Femur (tissue), 1 donor: ENCODE results near the gene CCDC196.

Source experiments
- DNase-seq: peaks from one replicate; pipeline ENCODE4 v3.0.0-alpha.2; 2017

The CCDC196 gene, protein sequence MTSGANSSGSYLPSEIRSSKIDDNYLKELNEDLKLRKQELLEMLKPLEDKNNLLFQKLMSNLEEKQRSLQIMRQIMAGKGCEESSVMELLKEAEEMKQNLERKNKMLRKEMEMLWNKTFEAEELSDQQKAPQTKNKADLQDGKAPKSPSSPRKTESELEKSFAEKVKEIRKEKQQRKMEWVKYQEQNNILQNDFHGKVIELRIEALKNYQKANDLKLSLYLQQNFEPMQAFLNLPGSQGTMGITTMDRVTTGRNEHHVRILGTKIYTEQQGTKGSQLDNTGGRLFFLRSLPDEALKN

GRCh38 chr14:66485910-66486421, at the start of gene CCDC196:
Gene CCDC196 (plus strand): TSS chr14:66486371. CDS start chr14:66486503, 132 bp downstream.
- no peak for DNase-seq

DNA sequence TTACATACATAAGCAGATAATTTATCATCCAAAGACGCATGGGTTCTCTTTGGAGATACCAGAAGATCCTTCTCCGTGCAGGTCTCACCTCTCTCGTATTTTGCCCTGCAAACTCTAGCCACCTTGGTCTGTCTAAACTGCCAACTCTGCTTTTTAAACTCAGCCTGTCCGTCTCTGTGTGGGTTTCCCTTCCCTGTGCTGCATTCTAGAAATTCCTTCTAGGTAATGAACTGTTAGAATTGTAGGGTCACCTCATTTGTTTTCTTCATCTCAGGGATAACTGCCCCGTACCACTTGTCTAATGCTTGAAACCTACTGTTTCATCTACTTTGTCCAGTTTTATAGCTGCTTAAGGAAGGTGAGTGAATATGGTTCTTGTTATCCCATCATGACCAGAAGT, 45.4 kb upstream of the CCDC196 start:
- DNase-seq = no peak

- no peak for DNase-seq
Measured at GRCh38 chr14:66442953-66443571, 43.1 kb upstream of the CCDC196 start.

DNA sequence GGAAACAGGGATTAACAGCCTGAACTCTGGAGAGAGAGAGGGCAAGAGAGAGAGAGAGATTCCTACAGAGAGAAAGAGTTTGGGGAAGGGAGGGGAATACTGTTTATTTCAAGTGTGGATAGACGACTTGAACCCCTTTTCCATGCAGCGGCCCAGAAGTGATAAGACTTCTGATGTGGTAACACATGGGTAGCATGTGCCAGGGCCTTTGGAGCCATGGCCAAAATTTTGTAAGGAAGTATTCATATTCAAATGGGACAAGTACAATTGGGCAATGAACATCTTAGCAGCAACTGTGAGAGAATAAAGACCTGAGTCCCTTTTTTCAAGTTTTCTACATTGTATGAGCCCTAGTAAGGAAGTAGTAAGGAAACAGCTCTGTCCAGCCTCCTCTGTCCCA, 42.4 kb upstream of the CCDC196 start:
- DNase-seq = no peak

DNA sequence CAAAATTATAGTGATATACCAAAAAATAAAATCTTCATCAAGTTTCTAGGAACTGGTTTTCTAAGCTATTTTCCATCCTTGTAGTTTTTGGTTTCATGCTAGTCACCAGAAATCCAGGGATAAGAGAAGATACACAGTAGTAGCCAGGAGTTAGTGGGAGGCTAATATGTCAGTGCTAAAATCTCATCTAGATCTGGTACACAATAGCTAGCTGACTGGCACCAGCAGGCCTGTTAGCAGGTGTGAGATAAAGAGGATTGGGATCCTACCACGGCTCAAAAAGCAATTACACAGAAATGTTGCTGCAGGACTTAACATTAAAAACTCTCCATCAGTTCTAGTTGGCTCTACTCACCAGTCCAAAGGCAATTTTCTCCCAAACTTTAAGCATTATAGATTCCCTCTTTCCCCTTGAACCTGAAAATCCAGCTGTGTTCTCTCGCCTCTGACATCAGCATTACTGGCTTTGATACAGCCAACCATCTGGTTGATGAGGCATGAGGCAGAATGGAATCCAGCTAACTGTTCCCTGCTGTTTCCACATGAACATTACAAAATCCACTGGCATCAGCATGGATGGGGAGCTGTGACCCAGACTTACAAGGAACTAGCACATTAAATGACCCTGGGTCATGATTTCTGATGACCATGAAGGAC, 41.8 kb upstream of the CCDC196 start:
- peak; percentile 37 for DNase-seq

DNA sequence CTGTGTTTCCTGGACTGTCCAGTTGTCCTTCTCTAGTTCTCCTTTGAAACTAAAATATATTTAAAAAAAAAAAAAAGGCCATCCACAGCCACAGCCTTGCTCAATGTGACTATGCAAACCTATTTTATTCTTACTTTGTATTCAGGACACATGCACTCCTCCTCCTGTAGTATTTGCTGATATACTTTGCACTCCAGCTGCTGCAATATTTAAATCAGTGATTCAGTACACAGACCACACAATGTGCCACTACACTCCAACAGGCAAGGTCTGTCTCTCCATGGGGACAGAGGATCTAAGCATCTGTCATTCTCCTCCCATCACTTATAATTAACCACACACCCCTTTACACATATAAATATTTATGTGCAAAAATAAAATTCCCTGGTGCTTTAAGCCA, 40.2 kb upstream of the CCDC196 start:
- DNase-seq = no peak

- DNase-seq = no peak
Measured at GRCh38 chr14:66453469-66453868, 32.7 kb upstream of the CCDC196 start.

DNA sequence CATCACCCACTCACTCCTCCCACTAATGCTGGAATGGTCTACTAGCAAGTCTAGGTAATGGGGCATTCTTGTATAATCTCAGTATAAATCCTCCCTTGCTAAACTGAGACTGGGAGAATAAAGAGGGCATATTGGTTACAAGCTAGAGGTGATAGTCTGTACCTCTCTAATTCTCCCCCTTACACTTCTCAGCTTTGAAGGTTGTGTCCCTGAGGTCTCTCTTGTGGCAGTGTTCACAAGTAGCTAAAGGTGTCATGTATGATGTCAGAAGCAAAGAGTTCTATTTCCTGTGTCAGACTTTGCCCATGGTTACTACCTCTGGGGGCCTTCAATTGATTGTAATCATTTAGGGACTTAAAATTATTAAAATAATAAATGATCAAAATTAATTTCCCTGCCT, 26.6 kb upstream of the CCDC196 start:
- no peak for DNase-seq

- DNase-seq = no peak
Measured at GRCh38 chr14:66464261-66464660, 21.9 kb upstream of the CCDC196 start.

- no peak for DNase-seq
Measured at GRCh38 chr14:66468778-66469367, 17.3 kb upstream of the CCDC196 start.

GRCh38 chr14:66471584-66471983, 14.6 kb upstream of the CCDC196 start:
- no peak for DNase-seq

DNA sequence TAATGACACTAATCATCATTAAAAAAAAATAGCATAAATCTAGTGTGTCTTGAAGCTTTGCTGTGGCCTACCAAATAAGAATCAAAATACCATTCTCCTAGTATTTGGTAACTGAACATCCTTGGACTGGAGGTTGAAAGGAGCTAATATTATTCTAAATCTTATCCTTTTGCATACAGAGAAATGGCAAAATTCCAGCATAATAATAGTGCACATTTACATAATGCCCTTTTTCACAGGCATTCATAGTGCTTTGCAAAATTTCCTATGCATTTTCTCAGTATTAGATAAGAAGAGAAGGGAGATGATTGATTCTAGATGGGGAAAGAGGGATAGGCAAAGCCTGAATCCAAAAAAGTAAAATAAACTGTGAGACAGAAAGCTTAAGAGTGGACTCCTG, 13.9 kb upstream of the CCDC196 start:
- no peak for DNase-seq

- DNase-seq = no peak
Measured at GRCh38 chr14:66473223-66473622, 12.9 kb upstream of the CCDC196 start.

GRCh38 chr14:66476964-66477363, 9.2 kb upstream of the CCDC196 start:
- DNase-seq = no peak

GRCh38 chr14:66477567-66477966, 8.6 kb upstream of the CCDC196 start:
- DNase-seq = no peak

GRCh38 chr14:66482873-66483272, 3.3 kb upstream of the CCDC196 start:
- DNase-seq = no peak

GRCh38 chr14:66483322-66483721, 2.8 kb upstream of the CCDC196 start:
- DNase-seq = no peak

DNA sequence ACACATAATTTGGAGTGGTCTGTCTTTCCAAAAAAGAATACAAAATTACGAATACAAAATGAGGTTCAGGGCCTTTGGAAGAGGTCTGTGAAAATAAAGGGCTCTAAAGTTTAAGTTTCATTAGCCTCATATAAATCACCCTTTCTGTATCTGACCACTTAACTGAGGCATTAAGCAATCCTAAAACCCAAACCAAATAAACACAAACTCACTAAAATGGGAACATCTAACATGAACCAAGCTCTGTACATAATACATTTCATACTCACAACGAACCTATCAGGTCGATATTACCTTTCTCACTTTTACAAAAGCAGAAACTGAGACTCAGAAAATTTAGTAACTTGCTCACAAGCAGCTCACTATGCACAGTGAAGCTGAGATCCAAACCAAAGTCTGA, 1.1 kb upstream of the CCDC196 start:
- no peak for DNase-seq

GRCh38 chr14:66487164-66487563, 993 bp downstream of the CCDC196 start:
- no peak for DNase-seq

DNA sequence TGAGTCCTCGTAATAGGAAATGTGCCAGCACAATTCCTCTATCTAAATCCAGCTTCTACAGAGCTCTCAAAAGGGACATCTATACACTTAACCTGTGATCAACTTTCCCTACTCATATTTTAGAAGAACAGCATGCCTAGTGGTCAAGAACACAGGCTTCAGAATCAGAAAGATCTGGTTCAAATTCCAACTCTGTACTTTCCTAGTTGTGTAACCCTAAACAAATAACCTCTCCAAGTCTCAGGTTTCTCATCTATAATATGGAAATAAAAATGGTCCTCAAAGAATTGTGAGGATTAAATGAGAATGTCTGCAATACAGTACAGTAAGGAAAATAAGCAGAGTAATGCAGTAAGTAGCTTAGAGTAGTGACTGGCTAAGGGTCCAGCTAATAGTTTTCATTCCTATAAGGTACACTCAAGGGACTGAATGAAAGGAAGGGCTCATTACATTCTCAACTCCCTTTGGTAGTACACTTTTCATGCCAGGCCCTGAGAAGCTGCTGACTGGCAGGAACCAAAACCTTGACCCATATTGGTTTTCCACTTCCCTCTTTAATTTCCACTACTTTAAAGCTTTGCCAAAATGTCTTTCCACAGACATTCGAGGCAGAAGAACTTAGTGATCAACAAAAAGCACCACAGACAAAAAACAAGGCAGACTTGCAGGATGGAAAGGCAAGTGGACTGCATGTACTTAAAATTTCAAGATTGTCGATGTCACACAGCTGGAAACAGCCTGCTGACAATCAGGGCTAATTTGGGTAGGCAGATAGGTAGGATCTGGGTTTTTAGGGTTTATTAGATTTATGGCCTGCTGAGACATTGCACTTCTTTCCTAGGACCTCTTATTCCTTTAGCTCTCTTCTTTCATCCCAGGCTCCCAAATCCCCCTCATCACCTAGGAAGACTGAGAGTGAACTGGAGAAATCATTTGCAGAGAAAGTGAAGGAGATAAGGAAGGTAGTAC, 4.3 kb downstream of the CCDC196 start:
- DNase-seq = no peak

GRCh38 chr14:66493750-66494149, 7.6 kb downstream of the CCDC196 start:
- no peak for DNase-seq
